Colonic mucosa (tissue), 4 donors: Measurements from ENCODE around the gene ADAM10. TPM values are rescaled to one million over a fixed set of nuclear protein-coding genes. Genes with fewer than 3 reads are reported as not detected.

Experiments used
- DNase-seq: peaks from one replicate; pipeline ENCODE4 v3.0.0-alpha.2; 2020
- H3K27ac ChIP-seq: fragments of 200-600 bp; one replicate; pipeline ENCODE4 v1.8.0; 2021
- H3K27me3 ChIP-seq: fragments of 200-600 bp; one replicate; pipeline ENCODE4 v1.8.0; 2021
- H3K36me3 ChIP-seq: fragments of 200-600 bp; one replicate; pipeline ENCODE4 v1.8.0; 2021
- H3K4me1 ChIP-seq: fragments of 200-600 bp; one replicate; pipeline ENCODE4 v1.8.0; 2021; ENCODE audit warnings: mild to moderate bottlenecking
- H3K4me3 ChIP-seq: fragments of 200-600 bp; one replicate; pipeline ENCODE4 v1.8.0; 2021
- H3K9ac ChIP-seq, 2 donors: one replicate each; pipeline ENCODE4 v1.7.0; 2013; ENCODE audit warnings: control low read depth in 2 of 2, low read depth in 2 of 2, low read length in 2 of 2
- H3K9me3 ChIP-seq: fragments of 200-600 bp; one replicate; pipeline ENCODE4 v1.8.0; 2021
- CTCF ChIP-seq: fragments of 200-600 bp; IDR thresholded peaks from one replicate; pipeline ENCODE4 v1.8.0; 2022; ENCODE audit warnings: antibody characterized with exemption, mild to moderate bottlenecking
- intact Hi-C: fragments of 100-400 bp; cut with DNase I; formaldehyde crosslinking; loops from one replicate; pipeline ENCODE4 v1.14.1; 2022
- total RNA-seq, 2 donors: library from RNA; stranded (reverse); fragmentation: NEBNext Ultra II Directional in 1 of 2; extraction: Animal tissue kit (Norgen Biotek cat#: 25700) in 1 of 2; gene quantifications; one replicate each; pipeline ENCODE4 v1.2.1, GENCODE V29; 2021
- donor health status: healthy.
- donor health status: DM: no; HTN: no; CAD: no.
- donor health status: DM: no; HTN: no; CAD: no.

Gene ADAM10
- total RNA-seq, 2 donors from 2014 or later: 115 to 176 TPM

GRCh38 chr15:58549013-58549784 is 200.3 kb downstream of the ADAM10 start:
- no peak for DNase-seq
- no peak overlapping the region for H3K27ac ChIP-seq
- H3K4me3 ChIP-seq: no peak overlapping the region

GRCh38 chr15:58548308-58549012 is 201.0 kb downstream of the ADAM10 start:
- H3K27ac ChIP-seq: no peak overlapping the region
- no peaks in the 10 kb centered on the region for H3K4me1 ChIP-seq
- H3K36me3 ChIP-seq: no peaks in the 10 kb centered on the region
- no peak overlapping the region for H3K4me3 ChIP-seq
- no peak overlapping the region for H3K9ac ChIP-seq
- intact Hi-C loops: no loop called here
- DNase-seq: no peak
- H3K9me3 ChIP-seq: no peaks in the 10 kb centered on the region
- H3K27me3 ChIP-seq: no peaks in the 10 kb centered on the region
- no peak for TF ChIP-seq CTCF

More at GRCh38 chr15:58549013-58549784, 200.3 kb downstream of the ADAM10 start:
- no peak for TF ChIP-seq CTCF
- H3K9me3 ChIP-seq: no peaks in the 10 kb centered on the region
- H3K27me3 ChIP-seq: no peaks in the 10 kb centered on the region
- H3K36me3 ChIP-seq: no peaks in the 10 kb centered on the region
- intact Hi-C loops: no loop called here
- no peak overlapping the region for H3K9ac ChIP-seq
- no peaks in the 10 kb centered on the region for H3K4me1 ChIP-seq

GRCh38 chr15:58547628-58548307 is 201.7 kb downstream of the ADAM10 start:
- Histone ChIP-seq H3K4me3 (no peak overlapping the region), H3K9ac (no peak overlapping the region), H3K36me3 (no peaks in the 10 kb centered on the region), H3K4me1 (no peaks in the 10 kb centered on the region), H3K27ac (no peak overlapping the region), H3K27me3 (no peaks in the 10 kb centered on the region), H3K9me3 (no peaks in the 10 kb centered on the region)
- no peak for TF ChIP-seq CTCF
- no peak for DNase-seq
- intact Hi-C loops: no loop called here

GRCh38 chr15:58546635-58547627 is 202.6 kb downstream of the ADAM10 start:
- no peak overlapping the region for H3K27ac ChIP-seq
- no peak for DNase-seq

More at GRCh38 chr15:58546635-58547627, 202.6 kb downstream of the ADAM10 start:
- H3K9ac ChIP-seq: no peak overlapping the region
- TF ChIP-seq CTCF: no peak
- no peak overlapping the region for H3K4me3 ChIP-seq
- no peaks in the 10 kb centered on the region for H3K9me3 ChIP-seq
- H3K4me1 ChIP-seq: no peaks in the 10 kb centered on the region
- no peaks in the 10 kb centered on the region for H3K27me3 ChIP-seq
- no peaks in the 10 kb centered on the region for H3K36me3 ChIP-seq
- intact Hi-C loops: no loop called here
